HEK293 (cell line): ENCODE measurements around the gene ZKSCAN1.

Experiments
- CTCF ChIP-seq: fragments of 450-650 bp; formaldehyde crosslinking; IDR thresholded peaks from 2 replicates; pipeline ENCODE4 v1.5.1; 2016; ENCODE audit warnings: missing biosample characterization, missing genetic modification characterization
- KLF16 ChIP-seq: fragments of 450-650 bp; formaldehyde crosslinking; IDR thresholded peaks from 2 replicates; pipeline ENCODE4 v1.5.1; 2017; ENCODE audit warnings: missing biosample characterization, missing genetic modification characterization
- ZNF785 ChIP-seq: fragments of 450-650 bp; formaldehyde crosslinking; IDR thresholded peaks from 2 replicates; pipeline ENCODE4 v1.5.1; 2016; ENCODE audit warnings: missing biosample characterization, missing genetic modification characterization

- no peak for TF ChIP-seq ZNF785
- no peak for TF ChIP-seq CTCF (tag by site-specific recombination)
- no peak for TF ChIP-seq KLF16 (tag by site-specific recombination)
Measured at GRCh38 chr7:99996755-99997544, 18.4 kb upstream of the ZKSCAN1 start.
